Testis (tissue), 2 donors: ENCODE results near the gene TRNAU1AP.

ENCODE experiments used
- CTCF ChIP-seq, 3 experiments: fragments of 450-650 bp in 2 of 3; fragments of 200-600 bp in 1 of 3; sonication (generic) in 1 of 3; IDR thresholded peaks; one replicate each; pipeline ENCODE4 v1.5.1; 2016 to 2019; ENCODE audit warnings: antibody characterized with exemption in 3 of 3, mild to moderate bottlenecking in 2 of 3, moderate library complexity in 1 of 3
- POLR2A ChIP-seq: fragments of 450-650 bp; IDR thresholded peaks from one replicate; pipeline ENCODE4 v1.6.1; 2017; ENCODE audit warnings: antibody characterized with exemption, mild to moderate bottlenecking, moderate library complexity

DNA sequence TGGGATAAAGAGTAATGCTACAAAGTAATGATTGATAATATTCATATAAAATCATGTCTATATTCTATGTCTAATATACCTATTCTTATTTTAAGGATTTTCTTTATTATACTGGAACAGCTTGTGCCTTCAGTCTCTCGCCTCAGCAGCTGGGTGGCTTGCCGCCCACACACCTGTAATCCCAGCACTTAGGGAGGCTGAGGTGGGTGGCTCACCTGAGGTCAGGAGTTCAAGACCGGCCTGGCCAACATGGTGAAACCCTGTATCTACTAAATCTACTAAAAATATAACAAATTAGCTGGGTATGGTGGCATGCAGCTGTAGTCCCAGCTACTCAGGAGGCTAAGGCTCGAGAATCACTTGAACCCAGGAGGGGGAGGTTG, 7.6 kb upstream of the TRNAU1AP start:
- TF ChIP-seq CTCF (IDR thresholded peaks at IDR 0.05) (no peak), POLR2A (no peak)
